HG02973 (cell line): ENCODE results near the gene FN1.

Source experiments
- ATAC-seq: cut with Tn5 transposase; IDR thresholded peaks from one replicate; pipeline ENCODE4 v1.9.1; 2021; ENCODE audit warnings: moderate library complexity; ENCODE audit not compliant: unreplicated experiment

The FN1 gene

DNA sequence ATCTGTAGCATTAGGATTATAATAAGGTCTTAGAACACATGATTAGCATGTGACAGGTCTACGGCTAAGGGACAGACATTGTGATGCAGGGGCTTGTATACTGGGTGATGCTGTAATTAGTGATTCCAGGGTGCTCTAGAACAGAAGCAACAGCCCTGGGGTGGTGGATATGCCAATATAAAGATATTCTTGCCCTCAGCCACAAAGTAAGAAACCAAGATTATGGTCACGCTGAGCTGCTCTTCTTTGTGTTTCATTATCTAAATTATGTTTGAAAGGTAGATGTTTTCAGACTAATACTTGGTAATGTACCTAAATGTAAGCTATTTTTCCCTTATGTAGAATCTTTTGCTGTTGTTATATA lies 45.3 kb downstream of the FN1 start:
- ATAC-seq: no peak

DNA sequence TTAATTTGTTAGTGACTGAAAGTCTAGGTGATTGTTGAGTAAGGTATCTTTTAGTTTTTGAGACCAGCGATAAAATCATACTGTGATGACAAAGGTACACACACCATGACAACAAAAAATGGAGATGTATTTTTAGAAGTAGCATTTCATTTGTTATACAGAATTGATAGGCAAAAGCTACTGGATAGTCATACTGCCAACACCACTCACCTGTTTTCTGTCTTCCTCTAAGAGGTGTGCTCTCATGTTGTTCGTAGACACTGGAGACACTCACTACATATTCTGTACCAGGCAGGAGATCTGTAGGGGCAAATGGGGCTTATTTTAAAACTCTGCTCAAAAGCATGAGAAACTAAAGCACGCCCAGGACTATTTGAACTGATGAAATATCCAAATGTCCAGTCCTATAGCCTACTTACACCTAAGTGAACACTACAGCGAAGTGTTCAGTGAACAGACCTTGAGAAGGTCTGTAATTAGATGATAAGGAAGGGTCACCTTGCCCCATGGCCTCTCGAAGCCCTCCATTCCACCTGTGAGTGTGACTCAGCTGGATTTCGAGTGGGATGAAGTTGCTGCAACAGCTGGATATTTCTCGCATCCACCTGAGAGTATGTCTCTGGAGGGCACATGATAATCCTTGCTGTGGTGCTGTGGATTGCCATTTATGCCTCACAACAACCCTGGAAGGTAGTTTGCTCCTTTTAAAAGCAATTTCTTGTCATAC lies 47.7 kb downstream of the FN1 start:
- ATAC-seq: no peak

DNA sequence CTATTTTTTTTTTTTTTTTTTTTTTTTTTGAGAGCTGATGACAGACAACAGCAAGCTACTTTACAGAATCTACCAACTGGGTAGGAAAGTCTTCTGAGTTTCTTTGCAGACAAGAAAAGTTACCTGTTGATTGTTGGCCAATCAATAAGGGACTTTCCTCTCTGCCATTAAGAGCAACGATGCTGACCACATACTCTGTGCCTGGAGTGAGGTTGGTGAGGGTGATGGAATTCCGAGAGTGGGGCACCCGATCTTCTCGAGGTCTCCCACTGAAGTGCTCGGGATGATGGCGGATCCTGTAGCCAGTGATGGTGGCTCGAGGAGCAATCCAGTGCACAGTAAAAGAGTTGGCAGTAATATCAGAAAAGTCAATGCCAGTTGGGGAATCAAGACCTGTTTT lies 49.3 kb downstream of the FN1 start:
- no peak for ATAC-seq

DNA sequence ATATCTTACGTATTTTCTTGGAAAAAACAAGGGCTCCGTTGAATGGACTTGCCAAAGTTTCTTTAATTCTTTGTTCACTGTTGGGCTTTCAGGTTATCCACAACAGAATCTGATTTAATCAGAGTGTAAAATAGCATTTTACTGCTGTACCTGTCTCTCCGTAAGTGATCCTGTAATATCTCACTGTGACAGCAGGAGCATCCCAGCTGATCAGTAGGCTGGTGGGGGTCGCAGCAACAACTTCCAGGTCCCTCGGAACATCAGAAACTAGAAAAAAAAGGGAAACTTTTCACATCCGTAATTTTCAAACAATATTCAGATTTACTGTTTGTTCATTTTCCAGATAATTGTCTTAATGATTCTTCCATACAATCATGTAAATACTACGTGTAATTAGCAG lies 51.2 kb downstream of the FN1 start:
- no peak for ATAC-seq

DNA sequence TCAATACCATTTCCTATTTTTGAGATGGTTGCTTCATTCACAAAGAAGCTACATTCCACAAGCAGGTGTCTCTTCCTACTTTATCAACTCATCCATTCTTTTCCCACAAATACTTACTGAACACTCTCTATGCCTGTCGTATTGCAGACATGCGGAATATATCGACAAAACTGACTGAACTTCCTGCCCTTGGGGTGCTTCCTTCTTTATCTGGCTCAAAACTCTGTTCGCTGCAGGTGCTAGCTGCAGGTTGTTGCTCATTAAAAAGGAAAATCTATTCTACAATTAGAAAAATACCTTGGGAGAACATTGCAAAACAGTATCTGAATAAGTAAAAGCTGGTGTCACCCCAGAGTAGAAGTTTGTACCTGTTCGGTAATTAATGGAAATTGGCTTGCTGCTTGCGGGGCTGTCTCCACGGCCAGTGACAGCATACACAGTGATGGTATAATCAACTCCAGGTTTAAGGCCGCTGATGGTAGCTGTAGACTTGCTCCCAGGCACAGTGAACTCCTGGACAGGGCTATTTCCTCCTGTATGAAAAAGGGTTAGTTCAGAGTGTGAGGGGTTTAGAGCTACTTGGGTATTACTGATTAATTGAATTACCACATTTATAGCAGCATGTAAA lies 52.1 kb downstream of the FN1 start:
- no peak for ATAC-seq

DNA sequence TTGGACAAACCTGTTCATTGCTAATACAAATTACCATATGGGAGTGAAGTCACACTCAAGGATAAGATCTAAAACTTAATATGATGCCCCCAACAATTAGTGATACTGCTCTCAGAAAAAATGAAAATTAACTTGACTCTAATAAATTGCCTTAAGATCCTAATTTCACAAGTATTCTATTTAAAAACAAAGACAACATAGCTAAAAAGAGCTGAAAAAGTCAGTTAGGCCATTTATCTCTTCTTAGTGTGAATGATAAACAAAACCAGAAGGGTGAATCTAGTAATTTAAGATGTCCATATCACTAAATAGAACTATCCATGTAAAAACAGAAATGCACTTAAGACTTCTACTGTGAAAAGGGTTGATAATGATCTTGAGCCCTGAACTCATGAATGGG lies 53.4 kb downstream of the FN1 start:
- ATAC-seq: no peak

DNA sequence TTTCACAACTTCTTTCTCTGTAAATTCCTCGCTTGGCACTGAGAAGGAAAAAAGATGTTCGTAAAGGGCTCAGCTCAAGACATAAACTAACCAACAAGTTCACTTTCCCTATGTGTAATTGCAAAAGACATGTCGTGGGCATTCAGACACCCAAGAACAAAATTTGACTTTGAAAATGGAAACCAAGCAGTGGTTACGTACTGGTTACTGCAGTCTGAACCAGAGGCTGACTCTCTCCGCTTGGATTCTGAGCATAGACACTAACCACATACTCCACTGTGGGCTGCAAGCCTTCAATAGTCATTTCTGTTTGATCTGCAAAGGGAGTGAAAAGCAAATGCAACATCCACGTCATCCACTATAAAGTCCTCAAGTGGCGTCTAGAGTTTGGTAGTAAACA lies 53.9 kb downstream of the FN1 start:
- ATAC-seq: no peak

DNA sequence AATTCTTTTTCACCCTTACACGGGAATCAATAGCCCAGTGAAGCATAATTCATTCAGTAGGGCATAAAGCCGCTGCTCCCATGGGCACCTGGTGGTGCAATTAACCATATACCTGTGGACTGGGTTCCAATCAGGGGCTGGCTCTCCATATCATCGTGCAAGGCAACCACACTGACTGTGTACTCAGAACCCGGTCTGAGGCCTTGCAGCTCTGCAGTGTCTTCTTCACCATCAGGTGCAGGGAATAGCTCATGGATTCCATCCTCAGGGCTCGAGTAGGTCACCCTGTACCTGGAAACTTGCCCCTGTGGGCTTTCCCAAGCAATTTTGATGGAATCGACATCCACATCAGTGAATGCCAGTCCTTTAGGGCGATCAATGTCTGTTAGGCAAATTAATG lies 55.2 kb downstream of the FN1 start:
- no peak for ATAC-seq

DNA sequence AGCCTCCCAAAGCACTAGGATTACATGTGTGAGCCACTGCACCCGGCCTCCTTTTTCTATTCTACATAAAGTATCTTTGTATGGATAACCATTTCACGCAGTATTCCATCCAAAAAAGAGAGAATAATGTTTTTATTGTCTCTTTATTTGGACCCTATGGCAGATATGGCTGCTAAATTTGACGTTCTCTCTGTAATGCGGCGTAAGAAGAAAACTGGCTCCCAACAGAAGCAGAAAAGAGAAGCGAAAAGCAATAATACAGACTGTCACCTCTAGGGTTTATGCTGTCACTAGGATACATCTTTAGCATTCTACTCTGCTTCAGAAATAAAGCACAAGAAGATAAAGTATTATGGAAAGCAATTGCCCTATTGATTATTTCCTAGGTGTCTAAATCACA lies 55.9 kb downstream of the FN1 start:
- ATAC-seq: no peak

DNA sequence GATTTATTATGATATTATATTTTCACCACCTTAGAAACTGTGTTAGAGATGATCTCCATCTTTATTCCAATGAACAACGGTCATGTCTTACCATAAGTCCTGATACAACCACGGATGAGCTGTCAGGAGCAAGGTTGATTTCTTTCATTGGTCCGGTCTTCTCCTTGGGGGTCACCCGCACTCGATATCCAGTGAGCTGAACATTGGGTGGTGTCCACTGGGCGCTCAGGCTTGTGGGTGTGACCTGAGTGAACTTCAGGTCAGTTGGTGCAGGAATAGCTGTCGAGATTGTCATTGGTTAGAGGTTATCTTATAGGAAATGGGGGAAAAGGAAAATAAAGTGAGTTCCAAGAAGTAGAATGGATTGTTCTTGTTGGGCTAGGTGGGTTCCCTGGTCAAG lies 56.8 kb downstream of the FN1 start:
- no peak for ATAC-seq

DNA sequence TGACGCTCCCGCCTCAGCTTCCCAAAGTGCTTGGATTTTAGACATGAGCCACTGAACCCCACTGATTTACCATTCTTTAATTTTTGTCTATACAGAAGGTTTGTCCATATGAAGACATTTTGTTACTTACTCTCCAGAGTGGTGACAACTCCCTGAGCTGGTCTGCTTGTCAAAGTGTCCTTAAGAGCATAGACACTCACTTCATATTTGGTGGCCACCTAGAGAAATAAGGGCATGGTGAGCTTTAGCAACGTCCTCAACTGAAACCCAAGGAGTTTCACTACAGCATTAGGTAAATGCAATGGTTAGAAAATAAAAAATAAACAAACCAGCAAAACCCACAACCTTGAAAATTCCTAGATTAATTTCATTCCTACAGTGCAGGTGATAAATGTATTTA lies 57.8 kb downstream of the FN1 start:
- ATAC-seq: no peak

DNA sequence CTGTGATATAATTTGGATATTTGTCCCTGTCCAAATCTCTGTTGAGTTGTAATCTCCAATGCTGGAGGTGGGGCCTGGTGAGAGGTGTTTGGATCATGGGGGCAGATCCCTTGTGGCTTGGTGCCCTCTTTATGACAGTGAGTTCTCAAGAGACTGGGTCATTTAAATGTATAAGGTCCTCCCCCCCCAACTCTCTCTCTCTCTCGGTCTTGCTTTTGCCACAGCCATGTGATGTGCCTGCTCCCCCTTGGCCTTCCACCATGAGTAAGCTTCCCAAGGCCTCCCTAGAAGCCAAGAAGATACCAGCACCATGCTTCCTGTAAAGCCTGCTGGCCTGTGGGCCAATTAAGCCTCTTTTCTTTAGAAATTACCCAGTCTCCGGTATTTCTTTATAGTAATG lies 58.6 kb downstream of the FN1 start:
- no peak for ATAC-seq

DNA sequence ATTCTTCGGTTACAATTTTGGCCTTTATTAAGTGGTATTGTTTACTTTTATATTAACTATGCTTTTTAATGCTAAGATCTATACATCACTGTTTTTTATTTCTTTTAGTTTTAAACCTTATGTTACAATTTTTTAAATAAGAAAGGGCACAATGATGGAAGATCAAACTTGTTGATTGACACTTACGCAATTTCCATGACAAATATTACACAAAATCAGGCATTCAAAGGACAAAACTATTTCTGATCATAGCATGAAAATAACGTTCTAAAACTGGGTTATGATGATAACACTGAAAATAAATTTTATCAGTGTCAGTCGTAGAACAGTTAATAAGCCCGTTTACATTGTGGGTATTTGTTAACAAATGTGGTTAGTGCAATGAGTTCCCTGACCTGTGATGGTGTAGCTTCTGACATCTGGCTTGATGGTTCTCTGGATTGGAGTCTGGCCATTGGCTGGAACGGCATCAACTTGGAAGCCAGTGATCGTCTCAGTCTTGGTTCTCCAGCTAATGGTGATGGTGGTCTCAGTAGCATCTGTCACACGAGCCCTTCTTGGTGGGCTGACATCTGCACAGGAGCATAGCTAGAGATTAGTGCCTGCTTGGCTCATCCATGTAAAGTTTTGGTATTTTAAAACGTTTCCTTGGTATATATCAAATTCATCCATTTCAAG lies 59.6 kb downstream of the FN1 start:
- ATAC-seq: no peak

DNA sequence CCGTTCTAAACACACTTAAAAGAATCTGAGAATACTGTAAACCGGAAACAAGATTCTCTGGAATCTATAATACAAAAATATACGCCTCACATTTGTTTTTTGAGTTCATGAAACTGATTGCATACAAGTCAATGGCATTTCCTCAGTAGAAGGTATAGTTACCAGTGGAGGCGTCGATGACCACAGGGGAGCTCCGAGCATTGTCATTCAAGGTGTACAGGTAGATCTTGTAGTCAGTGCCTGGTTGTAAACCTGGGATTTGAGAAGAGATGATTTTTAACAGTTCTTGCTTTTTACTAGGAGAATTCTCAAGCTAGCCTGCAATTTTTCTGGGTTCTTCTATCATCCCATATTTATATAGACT lies 60.4 kb downstream of the FN1 start:
- no peak for ATAC-seq

DNA sequence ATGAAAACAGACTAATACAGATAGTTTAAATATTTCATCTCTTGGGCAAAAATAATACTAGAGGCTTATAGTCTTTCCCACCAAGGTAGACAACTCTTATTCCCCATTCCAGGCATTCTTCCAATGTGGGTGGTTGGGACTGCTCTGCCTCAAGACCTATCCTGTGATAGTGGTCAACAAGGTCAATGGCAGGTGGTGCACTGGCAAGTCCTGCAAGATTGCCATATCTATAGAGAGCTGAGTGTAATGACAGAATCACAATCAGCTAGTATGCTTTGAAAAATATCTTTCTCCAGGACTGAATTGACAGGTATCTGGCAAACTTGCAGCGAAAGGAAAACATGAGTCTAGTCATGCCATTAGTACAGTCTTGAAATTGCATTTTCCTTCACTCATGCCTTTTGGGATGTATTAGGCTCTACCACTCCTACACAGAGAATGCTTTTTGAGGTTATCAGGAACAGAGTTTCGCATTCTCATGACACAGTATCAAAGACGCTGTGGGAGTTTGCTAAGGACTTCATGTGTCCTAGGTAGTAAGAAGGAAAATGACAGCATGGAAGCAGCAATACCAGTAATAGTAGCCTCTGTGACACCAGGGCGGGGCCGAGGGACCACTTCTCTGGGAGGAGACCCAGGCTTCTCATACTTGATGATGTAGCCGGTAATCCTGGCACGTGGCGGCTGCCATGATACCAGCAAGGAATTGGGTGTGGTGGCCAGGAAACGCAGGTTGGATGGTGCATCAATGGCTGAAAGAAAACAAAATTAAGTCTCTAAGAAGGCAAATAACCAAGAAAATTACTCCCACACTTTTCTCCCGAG lies 61.0 kb downstream of the FN1 start:
- ATAC-seq: no peak

DNA sequence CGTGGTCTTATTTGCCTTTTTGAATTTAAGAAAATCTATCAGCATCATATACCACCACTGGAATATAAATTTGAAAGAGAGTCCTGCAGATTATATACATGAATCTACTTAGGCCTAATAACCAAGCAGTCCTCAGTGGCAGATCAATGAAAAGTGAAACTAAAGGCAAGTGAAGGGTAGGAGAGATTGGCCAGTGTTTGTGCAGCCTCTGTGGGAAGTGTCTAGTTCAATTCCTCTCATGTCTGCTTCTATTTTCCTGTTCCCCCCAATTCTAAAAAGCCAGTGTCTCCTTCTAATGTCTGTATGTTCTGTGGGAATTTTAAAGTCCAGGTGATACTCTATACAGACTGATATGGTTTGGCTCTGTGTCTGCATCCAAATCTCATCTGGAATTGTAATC lies 61.9 kb downstream of the FN1 start:
- ATAC-seq: no peak

DNA sequence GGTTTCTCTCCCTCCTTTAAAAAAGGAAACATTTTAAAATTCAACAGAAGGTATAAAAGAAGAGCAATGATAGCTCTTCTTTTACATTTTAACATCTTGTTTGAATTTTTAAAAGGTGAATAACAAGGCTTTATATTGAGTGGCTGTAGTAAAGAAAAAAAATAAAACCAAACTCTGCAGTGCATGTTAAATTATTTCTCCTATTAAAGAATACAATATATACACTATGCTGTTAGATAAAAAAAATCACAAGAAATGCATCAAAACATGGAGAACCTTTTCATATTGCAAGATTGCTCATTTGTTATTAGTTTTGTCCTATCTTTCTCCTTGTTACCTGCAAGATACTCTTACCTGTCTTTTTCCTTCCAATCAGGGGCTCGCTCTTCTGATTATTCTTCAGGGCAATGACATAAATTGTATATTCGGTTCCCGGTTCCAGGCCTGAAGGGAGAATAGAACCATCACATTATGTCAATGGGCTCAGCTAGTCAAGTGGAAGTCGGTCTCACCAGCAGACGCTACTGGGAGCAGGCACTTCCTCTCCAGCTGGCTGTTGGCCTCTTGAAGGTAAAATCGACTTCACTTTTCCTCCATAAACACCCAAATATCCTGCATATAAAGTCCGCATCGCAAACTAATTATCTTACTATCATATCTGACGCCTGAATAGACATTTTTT lies 62.8 kb downstream of the FN1 start:
- ATAC-seq: no peak

DNA sequence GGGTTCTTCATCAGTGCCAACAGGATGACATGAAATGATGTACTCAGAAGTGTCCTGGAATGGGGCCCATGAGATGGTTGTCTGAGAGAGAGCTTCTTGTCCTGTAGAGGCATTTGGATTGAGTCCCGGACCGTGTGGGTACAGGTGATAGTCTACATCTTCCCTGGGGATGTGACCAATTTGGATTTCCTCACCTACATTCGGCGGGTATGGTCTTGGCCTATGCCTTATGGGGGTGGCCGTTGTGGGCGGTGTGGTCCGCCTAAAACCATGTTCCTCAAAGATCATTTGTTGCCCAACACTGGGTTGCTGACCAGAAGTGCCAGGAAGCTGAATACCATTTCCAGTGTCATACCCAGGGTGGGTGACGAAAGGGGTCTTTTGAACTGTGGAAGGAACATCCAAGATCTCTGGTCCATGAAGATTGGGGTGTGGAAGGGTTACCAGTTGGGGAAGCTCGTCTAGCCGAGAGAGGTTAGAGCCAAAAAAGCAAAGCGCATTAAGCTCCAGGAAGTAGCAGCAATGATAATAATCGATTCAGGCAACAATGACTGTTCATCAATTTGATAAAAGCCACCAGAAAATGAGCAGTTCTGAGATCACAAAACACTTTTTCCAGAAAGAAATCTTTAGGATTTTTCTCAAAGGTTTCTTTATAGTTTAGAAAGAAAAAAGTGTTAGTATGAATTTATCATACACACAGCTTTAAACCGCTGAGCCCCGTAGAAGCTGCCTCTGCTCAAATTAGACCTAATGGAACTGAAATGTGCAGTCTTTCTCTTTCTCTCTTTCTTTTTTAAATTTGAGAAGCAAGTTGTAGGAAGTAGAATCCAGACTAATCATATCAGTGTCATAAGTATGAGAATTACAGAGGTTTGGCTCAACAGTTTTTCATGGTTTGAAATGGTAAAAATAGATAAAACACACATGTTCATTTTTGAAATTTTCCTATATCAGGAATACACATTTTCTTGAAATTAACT lies 63.7 kb downstream of the FN1 start:
- ATAC-seq: no peak

DNA sequence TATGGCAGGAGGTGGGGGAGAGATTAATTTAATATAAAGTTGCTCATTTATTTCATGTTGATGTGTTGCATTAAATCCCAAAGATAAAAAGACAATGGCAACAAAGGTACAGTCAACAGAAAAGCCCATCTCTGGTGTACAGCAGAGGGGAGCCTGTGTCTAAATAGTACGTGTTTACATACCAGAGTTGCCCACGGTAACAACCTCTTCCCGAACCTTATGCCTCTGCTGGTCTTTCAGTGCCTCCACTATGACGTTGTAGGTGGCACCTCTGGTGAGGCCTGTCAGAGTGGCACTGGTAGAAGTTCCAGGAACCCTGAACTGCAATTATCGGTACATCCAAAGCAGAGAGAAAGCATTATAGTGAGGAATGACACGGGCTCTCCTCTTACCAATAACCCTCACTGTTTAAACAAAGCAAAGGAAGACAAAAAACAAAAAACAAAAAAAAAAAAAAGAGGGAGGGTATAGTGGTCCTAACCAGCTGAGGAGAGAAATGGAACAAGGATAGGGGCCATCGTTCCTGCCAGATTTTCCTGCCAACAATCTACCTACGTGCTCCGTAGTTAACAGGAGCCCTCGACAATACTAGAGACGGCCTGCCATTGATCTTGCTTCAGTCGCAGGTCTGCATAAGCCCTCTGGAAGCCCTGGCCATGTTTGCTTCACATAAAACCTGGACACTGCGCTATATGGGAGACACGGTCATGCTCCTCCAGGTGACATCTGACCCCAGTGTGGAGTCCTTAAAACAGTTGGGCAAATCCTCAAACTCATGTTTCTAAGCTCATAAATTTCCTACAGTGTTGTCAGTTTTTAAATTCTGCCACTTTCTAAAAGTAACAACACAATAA lies 65.5 kb downstream of the FN1 start:
- no peak for ATAC-seq
